Keratinocyte (primary cell): ENCODE measurements around the gene ZNF554. TPM values are rescaled to one million over a fixed set of nuclear protein-coding genes. Genes with fewer than 3 reads are reported as not detected.

Experiments used
- DNase-seq: peaks from one replicate; pipeline ENCODE4 v3.0.0-alpha.2; 2011; ENCODE audit warnings: low read depth, missing footprints, low spot score
- FAIRE-seq: peaks from 2 replicates; lab custom pipeline; 2011; peaks lifted over from hg19 to GRCh38; lab: Jason Lieb, UNC
- H2AFZ ChIP-seq: 2 replicates; pipeline ENCODE4 v1.6.0; 2012; ENCODE audit warnings: low read length, control low read depth, inconsistent platforms; ENCODE audit not compliant: control insufficient read depth
- H3K27ac ChIP-seq: 2 replicates; pipeline ENCODE4 v1.5.1; 2011; ENCODE audit warnings: low read length; ENCODE audit not compliant: control insufficient read depth, insufficient read depth
- H3K27me3 ChIP-seq: 3 replicates; pipeline ENCODE4 v1.6.0; 2011; ENCODE audit warnings: low read length; ENCODE audit not compliant: control insufficient read depth, insufficient read depth; ENCODE audit errors: extremely low read depth
- H3K36me3 ChIP-seq, 2 experiments: 2 replicates in 1 of 2; 3 replicates in 1 of 2; pipeline ENCODE4 v1.5.1; 2011; ENCODE audit warnings: low read length in 2 of 2, mild to moderate bottlenecking in 1 of 2; ENCODE audit not compliant: control insufficient read depth in 2 of 2, insufficient read depth in 2 of 2; ENCODE audit errors: extremely low read depth in 1 of 2
- H3K4me1 ChIP-seq: 3 replicates; pipeline ENCODE4 v1.5.1; 2011; ENCODE audit warnings: low read length; ENCODE audit not compliant: control insufficient read depth, insufficient read depth; ENCODE audit errors: extremely low read depth
- H3K4me2 ChIP-seq: 3 replicates; pipeline ENCODE4 v1.6.0; 2011; ENCODE audit warnings: low read depth, low read length; ENCODE audit not compliant: control insufficient read depth, insufficient read depth; ENCODE audit errors: extremely low read depth
- H3K4me3 ChIP-seq, 3 experiments: fragments of 200-600 bp in 1 of 3; sonication (generic) in 1 of 3; 2 replicates in 2 of 3; 3 replicates in 1 of 3; pipeline ENCODE4 v1.5.1; 2011 to 2016; ENCODE audit warnings: low read length in 3 of 3, mild to moderate bottlenecking in 3 of 3, control low read depth in 2 of 3, inconsistent platforms in 1 of 3, low read depth in 1 of 3, mixed read lengths in 1 of 3, mixed run types in 1 of 3, moderate library complexity in 1 of 3; ENCODE audit not compliant: control insufficient read depth in 2 of 3, insufficient read depth in 2 of 3; ENCODE audit errors: extremely low read depth in 1 of 3
- H3K79me2 ChIP-seq: 2 replicates; pipeline ENCODE4 v1.6.0; 2012; ENCODE audit warnings: low read length; ENCODE audit not compliant: control insufficient read depth, insufficient read depth
- H3K9ac ChIP-seq: 3 replicates; pipeline ENCODE4 v1.6.0; 2011; ENCODE audit warnings: low read length; ENCODE audit not compliant: control insufficient read depth, insufficient read depth; ENCODE audit errors: extremely low read depth
- H3K9me1 ChIP-seq: 3 replicates; pipeline ENCODE4 v1.6.0; 2011; ENCODE audit warnings: low read length; ENCODE audit not compliant: control insufficient read depth, insufficient read depth; ENCODE audit errors: extremely low read depth
- H3K9me3 ChIP-seq: 2 replicates; pipeline ENCODE4 v1.5.1; 2012; ENCODE audit warnings: low read depth, low read length; ENCODE audit not compliant: control insufficient read depth
- H4K20me1 ChIP-seq: 3 replicates; pipeline ENCODE4 v1.6.0; 2011; ENCODE audit warnings: low read length; ENCODE audit not compliant: control insufficient read depth, insufficient read depth; ENCODE audit errors: extremely low read depth
- CTCF ChIP-seq, 3 experiments: IDR thresholded peaks in 1 of 3; conservative IDR thresholded peaks in 1 of 3; optimal IDR thresholded peaks in 1 of 3; 2 replicates in 2 of 3; 3 replicates in 1 of 3; pipeline versions ENCODE3 to v1.5.1; 2011; ENCODE audit warnings: low read length in 3 of 3, mild to moderate bottlenecking in 3 of 3, moderate library complexity in 2 of 3, control low read depth in 1 of 3, inconsistent platforms in 1 of 3; ENCODE audit not compliant: insufficient read depth in 2 of 3; ENCODE audit errors: extremely low read depth in 1 of 3
- EZH2 ChIP-seq: IDR thresholded peaks from one replicate; pipeline ENCODE4 v1.6.1; 2012; ENCODE audit warnings: inconsistent platforms, mild to moderate bottlenecking, low read length, moderate library complexity
- dilution Hi-C: fragments of 300-500 bp; cut with MboI; formaldehyde crosslinking; loops from one replicate; pipeline ENCODE4 v1.7.0; 2020; ENCODE audit warnings: low sequenced_read_pairs; ENCODE audit not compliant: extremely low pct_ligation_motif_present
- polyA plus RNA-seq, 5 experiments: library from polyadenylated mRNA; depleted of rRNA in 3 of 5; stranded (reverse) in 3 of 5; stranded (forward) in 1 of 5; unstranded in 1 of 5; fragments of >200 nt; gene quantifications; 1 replicate in 1 of 5; 2 replicates in 3 of 5; 3 replicates in 1 of 5; pipeline versions ENCODE4 v1.2.1 to v1.2.3, GENCODE V29; 2011 to 2012; ENCODE audit warnings: missing spikeins in 2 of 5, low read depth in 1 of 5, low replicate concordance in 1 of 5

Gene ZNF554
- polyA plus RNA-seq, 1 donor (not counting 4 experiments of a cell fraction or from before 2014, with no cell fraction given), result 2.7 TPM

- peaks cover 27 to 57% of the 10 kb centered on the region in 2 experiments for H3K36me3 ChIP-seq
- DNase-seq (no peak), FAIRE-seq (no peak)
- H3K4me2 ChIP-seq, result no peak overlapping the region
- H3K4me1 ChIP-seq, result no peaks in the 10 kb centered on the region
- H3K79me2 ChIP-seq, result peaks cover 7% of the 10 kb centered on the region
- H3K9ac ChIP-seq, result no peak overlapping the region
- dilution Hi-C loops, result no loop called here
- no peak overlapping the region for H2AFZ ChIP-seq
- H3K27me3 ChIP-seq, result no peaks in the 10 kb centered on the region
- no peaks in the 10 kb centered on the region for H4K20me1 ChIP-seq
- H3K4me3 ChIP-seq, result no peak overlapping the region
- no peaks in the 10 kb centered on the region for H3K9me1 ChIP-seq
- no peak overlapping the region for H3K27ac ChIP-seq
- TF ChIP-seq EZH2, result no peak
- no peak for TF ChIP-seq CTCF (optimal IDR thresholded peaks at IDR 0.05 in 1 of 3, IDR thresholded peaks at IDR 0.05 in 1 of 3, conservative IDR thresholded peaks at IDR 0.05 in 1 of 3; ENCODE audit: extremely low read depth in 1 of 3, insufficient read depth in 2 of 3, low read length in 3 of 3)
- H3K9me3 ChIP-seq, result no peaks in the 10 kb centered on the region
Observed at GRCh38 chr19:2799273-2800020, 20.2 kb upstream of the ZNF554 start.

- no peak for FAIRE-seq
Observed at GRCh38 chr19:2800506-2800905, 19.2 kb upstream of the ZNF554 start.

More at GRCh38 chr19:2800506-2800905, 19.2 kb upstream of the ZNF554 start:
- Histone ChIP-seq H2AFZ (no peak overlapping the region), H3K36me3 (peaks cover 31 to 52% of the 10 kb centered on the region in 2 experiments), H4K20me1 (no peaks in the 10 kb centered on the region), H3K4me1 (no peaks in the 10 kb centered on the region), H3K27ac (no peak overlapping the region), H3K9ac (no peak overlapping the region), H3K9me3 (no peaks in the 10 kb centered on the region), H3K27me3 (no peaks in the 10 kb centered on the region), H3K4me2 (no peak overlapping the region), H3K79me2 (peaks cover 7% of the 10 kb centered on the region), H3K9me1 (no peaks in the 10 kb centered on the region), H3K4me3 (no peak overlapping the region)
- dilution Hi-C loops, result no loop called here
- no peak for DNase-seq
- TF ChIP-seq CTCF (optimal IDR thresholded peaks at IDR 0.05 in 1 of 3, IDR thresholded peaks at IDR 0.05 in 1 of 3, conservative IDR thresholded peaks at IDR 0.05 in 1 of 3; ENCODE audit: extremely low read depth in 1 of 3, insufficient read depth in 2 of 3, low read length in 3 of 3), result no peak
- no peak for TF ChIP-seq EZH2
